Stimulated activated effector memory CD8-positive, alpha-beta T cell treated with anti-CD3 and anti-CD28 coated beads, Interleukin-12 subunit alpha, Interleukin-12 subunit beta, amount 100 ng/mL, for 72 hours (primary cell): Measurements from ENCODE around the gene PNPLA7.
"Not testable (repeated sequence)": the region's sequence is repeated elsewhere in the genome, so short reads cannot be mapped to it uniquely, and the experiment has no call there.

ENCODE experiments used
- ATAC-seq: fragments of 150-1000 bp; cut with Tn5 transposase; 2 replicates; pipeline ENCODE4 v1.10.0; 2021
- DNase-seq, 2 donors: peaks; one replicate each; pipeline ENCODE4 v3.0.0; 2021 to 2022; ENCODE audit warnings: low spot score in 2 of 2
- H3K27ac Mint-ChIP-seq: one replicate; pipeline ENCODE4 v1.8.0; 2022; ENCODE audit warnings: mild to moderate bottlenecking, mixed read lengths
- H3K36me3 Mint-ChIP-seq: one replicate; pipeline ENCODE4 v1.8.0; 2022; ENCODE audit warnings: mild to moderate bottlenecking, mixed read lengths
- H3K4me1 Mint-ChIP-seq: one replicate; pipeline ENCODE4 v1.8.0; 2022; ENCODE audit warnings: mixed read lengths
- H3K4me3 Mint-ChIP-seq: one replicate; pipeline ENCODE4 v1.8.0; 2022; ENCODE audit warnings: mild to moderate bottlenecking, mixed read lengths
- H3K9me3 Mint-ChIP-seq: one replicate; pipeline ENCODE4 v1.8.0; 2022; ENCODE audit warnings: mixed read lengths

PNPLA7 gene

DNA sequence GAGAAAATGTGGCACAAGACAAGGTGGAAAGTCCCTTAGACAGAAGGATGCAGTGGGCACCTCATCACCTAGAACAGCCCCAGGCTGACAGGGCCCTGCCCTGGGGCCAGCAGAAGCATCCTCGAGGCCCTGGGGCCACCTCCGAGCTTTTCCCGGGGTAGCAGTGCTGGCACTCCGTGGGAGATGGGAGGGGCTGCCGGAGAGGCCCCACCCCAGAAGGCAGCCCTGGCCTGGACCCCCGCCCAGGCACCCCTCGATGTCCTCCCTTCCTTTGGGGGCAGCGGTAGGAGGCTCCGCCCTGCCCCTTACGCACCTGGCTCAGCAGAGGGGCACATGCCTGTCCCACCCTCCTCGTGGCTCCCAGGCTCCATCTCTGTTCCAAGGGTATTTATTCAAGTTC lies 73.3 kb downstream of the PNPLA7 start:
- peaks cover 15% of the 10 kb centered on the region for H3K9me3 Mint-ChIP-seq
- ATAC-seq (no peak), DNase-seq (no peak)
- H3K4me3 Mint-ChIP-seq = no peak overlapping the region
- H3K27ac Mint-ChIP-seq = no peak overlapping the region
- H3K4me1 Mint-ChIP-seq = no peaks in the 10 kb centered on the region
- no peaks in the 10 kb centered on the region for H3K36me3 Mint-ChIP-seq

DNA sequence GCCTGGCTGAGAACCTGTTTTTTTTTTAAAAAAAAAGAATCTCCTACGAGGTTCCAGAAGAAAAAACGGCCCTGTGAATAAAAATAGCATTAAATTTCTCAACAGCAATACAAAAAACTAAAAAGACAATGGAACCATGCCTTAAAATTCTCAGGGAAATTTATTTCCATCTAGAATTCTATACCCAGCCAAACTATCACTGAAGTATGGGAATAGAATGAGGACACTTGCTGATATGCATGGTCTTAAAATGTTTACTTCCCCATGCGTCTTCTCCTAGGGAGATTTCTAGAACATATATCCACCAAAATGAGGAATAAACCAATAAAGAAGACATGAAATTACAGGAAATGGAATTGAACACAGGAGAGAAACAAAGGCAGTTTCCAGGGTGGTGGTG lies 74.5 kb downstream of the PNPLA7 start:
- ATAC-seq = no peak
- no peak overlapping the region for H3K4me3 Mint-ChIP-seq
- DNase-seq = no peak
- peaks cover 15% of the 10 kb centered on the region for H3K9me3 Mint-ChIP-seq
- no peak overlapping the region for H3K27ac Mint-ChIP-seq
- H3K4me1 Mint-ChIP-seq = peaks cover 4% of the 10 kb centered on the region
- no peaks in the 10 kb centered on the region for H3K36me3 Mint-ChIP-seq

DNA sequence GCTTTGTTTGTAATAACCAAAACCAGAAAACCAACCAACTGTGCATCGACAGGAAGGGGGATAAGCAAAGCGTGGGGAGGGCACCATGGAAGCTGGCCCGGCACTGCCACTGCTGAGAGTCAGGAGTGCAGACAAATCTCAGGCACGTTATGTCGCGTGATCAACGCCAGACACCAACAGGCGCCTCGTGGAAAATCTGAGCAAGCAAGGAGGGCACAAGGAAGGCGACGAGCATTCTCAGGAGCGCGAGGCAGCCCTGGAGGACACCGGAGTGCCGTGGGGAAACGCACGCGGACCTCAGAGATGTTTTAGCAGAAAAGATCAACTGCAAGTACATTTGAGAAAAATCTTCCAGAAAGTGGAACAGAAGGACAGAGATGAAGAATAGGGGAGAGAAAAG lies 75.9 kb downstream of the PNPLA7 start:
- DNase-seq = no peak
- Mint-ChIP-seq H3K27ac (no peak overlapping the region), H3K4me1 (peaks cover 7% of the 10 kb centered on the region), H3K9me3 (peaks cover 15% of the 10 kb centered on the region), H3K36me3 (no peaks in the 10 kb centered on the region), H3K4me3 (no peak overlapping the region)
- no peak for ATAC-seq

DNA sequence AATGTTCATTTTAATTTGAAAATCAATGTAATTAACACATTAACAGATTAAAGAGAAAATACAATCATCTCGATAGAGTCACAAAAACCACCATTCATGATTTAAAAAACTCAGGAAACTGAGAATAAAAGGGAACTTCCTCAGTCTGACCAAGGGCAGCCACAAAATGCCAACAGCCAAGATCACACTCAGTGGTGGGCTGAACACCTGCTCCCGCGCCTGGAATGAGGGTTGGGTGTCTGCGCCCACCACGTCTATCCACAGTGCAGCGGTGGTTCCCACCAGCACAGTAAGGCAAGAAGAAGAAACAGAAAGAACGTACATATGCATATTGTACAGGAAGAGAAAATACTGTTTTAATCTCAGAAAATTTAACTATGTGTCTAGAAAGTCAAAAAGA lies 79.4 kb downstream of the PNPLA7 start:
- Mint-ChIP-seq H3K4me3 (peak overlapping the region; percentile 11), H3K9me3 (peaks cover 11% of the 10 kb centered on the region), H3K4me1 (peaks cover 13% of the 10 kb centered on the region), H3K27ac (no peak overlapping the region), H3K36me3 (no peaks in the 10 kb centered on the region)
- no peak for DNase-seq
- peak; percentile 44 for ATAC-seq

DNA sequence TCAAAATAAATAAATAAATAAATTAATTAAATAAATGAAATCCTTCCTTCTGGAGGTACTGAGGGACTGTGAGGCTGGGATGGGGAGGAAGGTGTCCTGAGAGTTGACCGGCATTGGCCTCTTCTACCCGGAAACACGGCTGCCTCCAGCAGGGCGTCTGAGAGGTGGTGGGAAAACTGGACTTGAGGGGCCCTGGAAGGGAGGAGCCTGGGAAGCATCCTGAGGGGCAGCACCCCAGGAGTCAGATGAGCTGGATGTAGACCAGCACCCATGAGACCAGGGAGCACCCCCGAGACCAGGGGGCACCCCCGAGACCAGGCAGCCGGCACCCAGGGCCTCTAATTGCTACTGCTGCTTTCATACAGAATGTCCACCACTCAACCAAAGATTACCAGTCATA lies 82.3 kb downstream of the PNPLA7 start:
- no peak overlapping the region for H3K4me3 Mint-ChIP-seq
- H3K27ac Mint-ChIP-seq = no peak overlapping the region
- peaks cover 2% of the 10 kb centered on the region for H3K9me3 Mint-ChIP-seq
- ATAC-seq (no peak), DNase-seq (no peak)
- peaks cover 2% of the 10 kb centered on the region for H3K36me3 Mint-ChIP-seq
- H3K4me1 Mint-ChIP-seq = peaks cover 20% of the 10 kb centered on the region

DNA sequence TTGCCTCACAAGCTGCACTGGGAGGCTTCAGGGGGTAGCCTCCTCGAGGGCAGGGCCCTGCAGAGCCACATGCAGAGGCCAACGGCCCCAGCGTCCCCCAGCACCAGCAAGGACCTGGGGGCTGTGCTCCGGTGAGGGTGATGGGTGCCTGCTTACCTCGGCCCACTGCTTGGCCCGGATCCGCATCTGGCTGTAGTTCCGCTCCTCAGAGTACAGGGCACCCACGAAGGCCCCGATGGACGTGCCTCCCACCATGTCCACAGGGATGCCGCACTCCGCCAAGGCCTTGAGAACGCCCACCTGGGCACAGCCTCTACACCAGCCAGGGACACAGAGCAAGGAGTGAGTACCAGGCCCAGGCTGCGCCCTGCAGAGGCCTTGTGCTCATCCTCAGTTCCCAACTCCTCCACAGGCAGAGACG lies 83.0 kb downstream of the PNPLA7 start:
- H3K27ac Mint-ChIP-seq = no peak overlapping the region
- no peak for DNase-seq
- no peak for ATAC-seq
- no peaks in the 10 kb centered on the region for H3K9me3 Mint-ChIP-seq
- peaks cover 23% of the 10 kb centered on the region for H3K4me1 Mint-ChIP-seq
- H3K36me3 Mint-ChIP-seq = peaks cover 7% of the 10 kb centered on the region
- H3K4me3 Mint-ChIP-seq = no peak overlapping the region

DNA sequence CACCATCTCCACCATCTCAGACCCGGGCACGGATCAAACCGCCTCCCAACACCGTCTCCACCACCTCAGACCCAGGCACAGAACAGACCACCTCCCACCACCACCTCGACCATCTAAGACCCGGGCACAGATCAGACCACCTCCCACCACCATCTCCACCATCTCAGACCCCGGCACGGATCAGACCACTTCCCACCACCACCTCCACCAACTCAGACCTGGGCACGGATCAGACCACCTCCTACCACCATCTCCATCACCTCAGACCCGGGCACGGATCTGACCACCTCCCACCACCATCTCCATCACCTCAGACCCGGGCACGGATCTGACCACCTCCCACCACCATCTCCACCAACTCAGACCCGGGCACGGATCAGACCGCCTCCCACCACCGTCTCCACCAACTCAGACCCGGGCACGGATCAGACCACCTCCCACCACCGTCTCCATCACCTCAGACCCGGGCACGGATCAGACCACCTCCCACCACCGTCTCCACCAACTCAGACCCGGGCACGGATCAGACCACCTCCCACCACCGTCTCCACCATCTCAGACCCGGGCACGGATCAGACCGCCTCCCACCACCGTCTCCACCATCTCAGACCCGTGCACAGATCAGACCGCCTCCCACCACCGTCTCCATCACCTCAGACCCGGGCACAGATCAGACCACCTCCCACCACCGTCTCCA lies 83.7 kb downstream of the PNPLA7 start:
- Mint-ChIP-seq H3K27ac (peak overlapping the region; percentile 41), H3K4me1 (peaks cover 26% of the 10 kb centered on the region), H3K36me3 (peaks cover 12% of the 10 kb centered on the region)
- not testable (repeated sequence) for H3K4me3 Mint-ChIP-seq, DNase-seq, H3K9me3 Mint-ChIP-seq, ATAC-seq

DNA sequence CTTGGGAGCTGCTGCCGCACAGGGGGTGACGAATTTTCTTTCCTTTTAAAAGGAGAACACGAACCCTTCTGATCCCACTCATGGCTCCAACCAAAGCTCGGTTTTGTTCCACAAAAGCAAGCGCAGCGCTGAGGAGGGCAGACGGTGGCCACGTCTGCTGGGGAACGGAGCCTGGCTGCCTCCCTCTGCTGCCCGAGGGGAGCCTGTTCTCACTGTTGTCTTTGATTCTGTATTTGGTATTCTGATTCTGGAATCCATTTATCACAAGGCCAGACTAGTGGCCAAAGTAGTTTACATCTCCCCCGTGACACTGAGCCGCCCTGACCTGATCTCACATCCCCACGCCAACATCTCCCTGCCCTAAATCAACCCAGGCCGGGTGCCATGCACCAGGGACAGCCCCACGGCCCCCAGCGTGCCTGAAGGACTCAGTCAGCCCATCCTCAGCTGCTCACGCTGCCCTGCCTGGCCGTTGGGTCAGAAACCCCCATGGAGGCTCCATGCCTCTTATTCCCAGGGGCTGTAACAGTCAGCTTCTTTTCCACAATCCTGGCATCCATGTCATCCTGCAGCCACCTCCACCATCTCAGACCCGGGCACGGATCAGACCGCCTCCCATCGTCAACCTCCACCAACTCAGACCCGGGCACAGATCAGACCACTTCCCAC lies 84.3 kb downstream of the PNPLA7 start:
- ATAC-seq (no peak), DNase-seq (no peak)
- peaks cover 29% of the 10 kb centered on the region for H3K4me1 Mint-ChIP-seq
- H3K27ac Mint-ChIP-seq = peak overlapping the region; percentile 41
- no peaks in the 10 kb centered on the region for H3K9me3 Mint-ChIP-seq
- H3K4me3 Mint-ChIP-seq = no peak overlapping the region
- H3K36me3 Mint-ChIP-seq = peaks cover 12% of the 10 kb centered on the region

DNA sequence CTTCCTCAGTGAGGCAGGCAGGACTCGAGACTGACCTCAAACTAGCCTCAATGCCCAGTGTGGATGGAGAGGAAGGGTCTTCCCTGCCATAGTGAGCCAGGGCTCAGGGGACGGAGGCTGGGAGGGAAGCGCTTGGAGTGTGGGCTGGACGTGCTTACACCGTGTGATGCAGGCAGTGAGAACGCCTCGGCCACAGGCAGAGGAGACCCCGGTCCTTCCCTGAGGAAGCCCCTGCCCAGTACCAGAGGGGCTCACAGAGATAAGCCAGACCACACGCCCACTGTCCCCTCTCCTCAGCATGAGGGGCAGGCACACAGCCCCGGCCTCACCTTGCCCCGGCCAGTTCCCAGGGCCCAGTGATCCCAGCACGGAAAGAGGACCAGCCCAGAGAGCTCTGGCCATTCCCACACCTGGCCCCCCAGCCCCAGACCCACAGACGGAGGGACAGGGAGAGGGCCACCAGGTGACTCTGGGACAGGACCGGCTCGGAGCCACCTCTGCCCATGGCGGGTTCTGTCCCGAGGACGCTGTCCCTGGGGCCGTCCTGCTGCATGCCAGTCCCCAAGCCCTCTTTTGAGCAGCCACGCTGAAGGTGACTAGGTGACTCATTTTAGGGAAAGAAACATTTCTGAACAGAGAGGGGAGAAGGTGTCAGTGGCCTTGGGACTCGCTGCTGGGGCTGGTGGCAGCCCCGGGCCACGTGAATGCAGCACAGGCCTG lies 85.0 kb downstream of the PNPLA7 start:
- Mint-ChIP-seq H3K27ac (no peak overlapping the region), H3K36me3 (peaks cover 12% of the 10 kb centered on the region), H3K4me3 (no peak overlapping the region), H3K9me3 (no peaks in the 10 kb centered on the region), H3K4me1 (peaks cover 26% of the 10 kb centered on the region)
- DNase-seq = no peak
- ATAC-seq = no peak

DNA sequence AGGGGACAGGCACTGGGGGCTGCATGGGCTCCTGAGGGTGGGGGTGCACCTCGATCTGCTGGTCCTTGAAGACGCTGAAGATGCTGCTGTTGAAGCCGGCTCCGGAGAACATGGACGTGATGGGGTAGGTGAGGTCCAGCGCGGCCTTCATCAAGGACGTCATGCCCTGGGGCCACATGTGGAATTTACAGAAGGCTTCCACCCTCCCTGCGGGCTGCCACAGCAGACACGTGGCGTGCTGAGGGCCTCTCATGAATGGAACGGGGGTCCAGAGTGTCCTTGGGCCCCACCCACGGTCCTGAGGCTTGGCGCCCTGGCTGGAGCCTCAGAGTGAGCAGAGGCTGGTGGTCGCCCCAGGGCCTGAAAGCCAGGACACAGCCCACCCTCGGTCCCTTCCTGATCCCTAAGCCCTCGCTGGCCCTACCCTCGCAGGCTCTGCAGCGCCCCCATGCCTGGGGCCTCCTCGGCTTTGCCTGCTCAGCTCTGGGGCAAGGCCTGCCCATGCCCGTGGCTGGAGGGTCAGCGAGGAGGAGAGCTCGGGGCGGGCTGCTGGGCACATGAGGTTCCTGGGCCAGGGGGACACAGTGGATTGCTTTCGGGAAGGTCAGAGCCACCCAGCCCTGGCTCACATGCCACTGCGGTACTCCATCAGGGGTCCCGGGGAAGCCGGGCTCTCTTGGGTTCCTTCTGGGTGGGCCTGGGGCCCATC lies 85.8 kb downstream of the PNPLA7 start:
- Mint-ChIP-seq H3K36me3 (peaks cover 12% of the 10 kb centered on the region), H3K9me3 (no peaks in the 10 kb centered on the region), H3K4me3 (no peak overlapping the region), H3K4me1 (peaks cover 32% of the 10 kb centered on the region), H3K27ac (no peak overlapping the region)
- no peak for DNase-seq
- ATAC-seq = no peak

DNA sequence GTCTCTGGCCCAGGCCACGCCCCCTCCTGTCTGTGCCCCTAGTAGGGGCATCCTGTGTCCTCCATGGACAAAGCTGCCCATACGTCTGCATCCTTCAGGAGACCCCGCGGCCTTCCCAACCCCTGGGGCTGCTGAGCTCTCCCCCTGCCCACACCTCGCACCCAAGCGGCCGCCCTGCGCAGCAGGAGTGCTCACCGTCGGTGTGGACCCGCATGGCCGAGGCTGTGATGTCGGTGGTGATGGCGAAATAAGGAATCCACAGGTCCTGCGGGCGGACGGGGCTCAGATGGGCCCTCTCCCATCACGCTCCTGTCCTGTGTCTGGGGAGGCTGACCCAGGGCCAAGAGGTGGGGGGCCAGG lies 86.3 kb downstream of the PNPLA7 start:
- no peak for ATAC-seq
- Mint-ChIP-seq H3K9me3 (no peaks in the 10 kb centered on the region), H3K4me1 (peaks cover 32% of the 10 kb centered on the region), H3K36me3 (peaks cover 12% of the 10 kb centered on the region), H3K4me3 (no peak overlapping the region), H3K27ac (no peak overlapping the region)
- DNase-seq = no peak

DNA sequence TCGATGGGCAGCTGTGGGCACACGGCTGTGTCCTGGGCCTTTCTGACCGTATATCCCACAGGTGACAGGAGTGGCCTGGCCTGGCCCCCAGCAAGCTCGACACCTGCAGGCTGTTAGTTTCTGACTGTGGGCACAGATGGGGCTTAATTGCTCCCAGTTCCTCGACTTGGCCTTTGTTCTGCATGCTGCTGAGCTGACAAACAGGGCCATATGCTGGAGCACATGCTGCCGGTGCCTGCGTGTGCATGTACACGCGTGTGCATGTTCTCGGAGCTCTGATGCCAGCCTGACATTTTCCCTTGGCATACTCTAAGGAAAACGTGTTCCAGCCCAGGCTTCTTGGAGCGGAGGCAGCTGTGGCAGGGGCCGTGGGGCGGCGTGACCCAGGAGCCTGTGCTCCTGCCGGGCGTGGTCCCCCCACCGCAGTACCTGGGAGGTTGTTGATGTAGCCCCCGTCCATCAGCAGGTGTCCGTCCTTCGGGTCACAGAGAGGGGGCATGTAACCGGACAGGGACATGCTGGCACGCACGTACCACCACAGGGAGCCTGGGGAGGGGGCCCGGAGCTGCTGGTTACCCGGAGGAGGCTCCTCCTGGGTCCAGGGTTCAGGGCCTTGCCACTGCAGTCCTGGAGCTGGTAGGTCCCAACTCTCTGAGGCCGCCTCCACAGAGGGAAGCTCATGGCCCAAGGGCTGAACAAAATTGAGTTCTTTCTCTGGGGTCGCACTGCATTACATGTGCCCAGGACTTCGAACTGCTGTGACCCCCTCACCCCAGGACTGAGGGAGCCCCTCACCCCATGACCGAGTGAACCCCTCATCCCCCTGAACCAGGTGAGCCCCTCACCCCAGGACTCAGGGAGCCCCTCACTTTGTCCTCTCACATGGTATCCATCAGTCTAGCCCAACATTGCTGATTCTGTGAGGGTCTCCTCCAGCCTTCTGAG lies 86.9 kb downstream of the PNPLA7 start:
- Mint-ChIP-seq H3K27ac (peak overlapping the region; percentile 92), H3K9me3 (no peaks in the 10 kb centered on the region), H3K4me3 (peak overlapping the region; percentile 66), H3K36me3 (peaks cover 12% of the 10 kb centered on the region), H3K4me1 (peaks cover 32% of the 10 kb centered on the region)
- DNase-seq (no peak), ATAC-seq (no peak)

DNA sequence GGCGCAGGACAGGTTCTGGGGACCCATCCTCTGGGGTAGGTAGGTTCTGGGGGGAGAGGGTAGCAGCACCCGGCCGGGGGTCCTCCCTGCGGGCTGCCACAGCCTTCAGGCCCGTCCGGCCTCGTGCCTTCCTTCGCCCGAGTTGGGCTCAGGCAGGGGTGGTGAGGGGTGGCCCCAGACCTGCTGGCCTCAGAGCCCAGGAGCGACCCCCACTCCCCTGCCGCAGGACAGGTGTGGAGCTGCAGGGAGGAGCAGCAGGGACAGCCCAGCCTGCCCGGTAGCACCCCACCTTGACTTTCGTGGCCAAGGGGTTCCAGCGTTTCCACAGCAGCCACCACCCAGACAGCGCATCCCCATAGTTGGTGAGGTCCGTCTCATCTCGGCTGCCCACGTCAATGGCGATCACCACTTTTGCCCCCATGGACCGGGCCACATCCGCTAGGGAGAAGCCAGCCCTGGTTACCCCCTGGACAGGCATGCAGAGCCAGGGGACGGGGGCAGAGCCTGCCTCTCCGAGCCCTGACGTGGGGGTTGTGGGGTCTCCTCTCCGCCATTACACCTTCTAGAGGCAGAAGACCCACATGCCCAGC lies 87.7 kb downstream of the PNPLA7 start:
- H3K9me3 Mint-ChIP-seq = no peaks in the 10 kb centered on the region
- peaks cover 32% of the 10 kb centered on the region for H3K4me1 Mint-ChIP-seq
- peaks cover 12% of the 10 kb centered on the region for H3K36me3 Mint-ChIP-seq
- H3K4me3 Mint-ChIP-seq = peak overlapping the region; percentile 66
- peak overlapping the region; percentile 92 for H3K27ac Mint-ChIP-seq
- no peak for DNase-seq
- ATAC-seq = no peak

DNA sequence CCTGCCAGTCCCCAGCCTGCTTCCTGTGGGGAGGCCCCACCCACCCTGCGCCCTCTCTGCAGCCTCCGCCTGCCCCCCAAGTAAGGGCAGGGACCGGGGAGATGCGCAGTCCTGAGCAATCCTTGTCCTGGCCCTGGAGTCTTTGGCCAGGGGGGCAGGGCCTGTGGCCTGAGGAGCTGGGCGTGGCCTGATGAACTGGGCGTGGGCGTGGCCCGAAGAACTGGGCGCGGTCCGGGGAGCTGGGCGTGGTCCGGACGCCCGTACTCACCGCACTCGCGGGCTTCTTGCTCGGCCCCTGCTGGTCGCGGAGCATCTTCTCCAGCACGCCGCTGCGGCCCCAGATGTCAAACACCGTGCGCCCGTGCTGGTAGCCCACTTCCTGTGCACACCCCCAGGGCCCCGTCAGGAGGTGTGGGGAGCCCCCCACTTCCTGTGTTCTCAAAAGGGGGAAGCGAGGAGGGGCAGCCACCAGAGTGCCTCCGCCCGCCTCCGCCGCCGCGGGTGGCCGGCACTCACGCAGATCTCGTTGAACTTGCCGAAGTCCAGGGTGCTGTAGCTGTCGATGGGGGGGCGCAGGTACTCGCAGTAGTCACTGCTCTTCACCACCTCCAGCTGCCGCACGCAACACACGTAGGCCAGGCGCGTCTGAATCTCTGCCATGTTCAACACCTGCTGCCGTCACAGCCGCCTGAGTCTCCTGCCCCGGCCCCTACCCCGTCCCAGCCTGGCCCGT lies 88.4 kb downstream of the PNPLA7 start:
- peak overlapping the region; percentile 92 for H3K27ac Mint-ChIP-seq

More for the DNA sequence above, 88.4 kb downstream of the PNPLA7 start:
- Mint-ChIP-seq H3K4me3 (peak overlapping the region; percentile 66), H3K4me1 (peaks cover 32% of the 10 kb centered on the region), H3K36me3 (peaks cover 17% of the 10 kb centered on the region), H3K9me3 (no peaks in the 10 kb centered on the region)
- DNase-seq (peak; percentile 85 to 92), ATAC-seq (peak; percentile 88)
